Measurements from ENCODE around the gene MYL7. TPM values are rescaled to one million over a fixed set of nuclear protein-coding genes. Genes with fewer than 3 reads are reported as not detected.
A peak's percentile ranks its signal among the peaks of the same experiment; 100 is the strongest.

Gene MYL7
- total RNA-seq, 1 donor from 2014 or later = 1.6 TPM

DNA sequence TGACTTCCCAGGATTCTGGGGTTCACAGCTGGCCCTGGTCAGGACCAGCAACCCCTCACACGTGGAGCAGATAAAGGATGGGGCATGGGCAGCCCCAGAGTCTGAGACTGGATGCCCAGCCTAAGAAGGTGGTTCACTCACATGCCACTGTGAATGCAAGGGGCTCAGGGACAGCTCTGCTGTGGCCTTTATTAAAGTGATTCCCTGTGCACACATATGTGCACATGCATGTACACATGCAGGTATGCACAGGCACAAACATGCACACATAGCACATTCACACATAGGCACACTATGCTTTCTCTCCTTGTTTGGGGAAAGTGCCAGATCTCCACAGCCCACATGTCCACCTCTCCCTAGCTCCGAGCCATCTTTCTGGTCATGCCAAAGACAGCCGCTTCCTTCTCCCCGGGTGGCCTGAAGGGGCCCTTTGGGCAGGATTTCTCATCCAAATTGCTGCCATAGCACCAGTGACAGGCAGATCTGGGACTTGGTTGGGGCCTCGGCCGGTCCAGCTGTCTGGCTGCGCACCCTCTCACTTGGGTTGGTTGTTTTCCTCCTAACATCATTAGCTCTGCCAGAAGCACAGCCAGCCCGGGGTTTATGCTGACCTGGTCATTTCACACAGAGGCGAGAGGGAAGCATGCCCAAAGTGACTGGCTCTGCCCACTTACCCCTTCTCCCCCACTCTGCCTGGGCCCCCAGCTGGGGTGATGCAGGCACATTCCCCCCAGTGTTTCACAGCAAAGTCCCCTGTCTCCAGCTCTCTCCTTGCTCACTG lies 46.7 kb upstream of the MYL7 start:
- Mint-ChIP-seq H3K9me3 (no peaks in the 10 kb centered on the region), H3K4me1 (ENCODE audit: unreplicated experiment) (peaks cover 6% of the 10 kb centered on the region), H3K27me3 (peaks cover 5% of the 10 kb centered on the region), H3K27ac (peak overlapping the region; percentile 50), H3K4me3 (peak overlapping the region; percentile 45), H3K36me3 (no peaks in the 10 kb centered on the region)
- DNase-seq (ENCODE audit: extremely low spot score, unreplicated experiment) = no peak
- TF ChIP-seq, protein P1, sequence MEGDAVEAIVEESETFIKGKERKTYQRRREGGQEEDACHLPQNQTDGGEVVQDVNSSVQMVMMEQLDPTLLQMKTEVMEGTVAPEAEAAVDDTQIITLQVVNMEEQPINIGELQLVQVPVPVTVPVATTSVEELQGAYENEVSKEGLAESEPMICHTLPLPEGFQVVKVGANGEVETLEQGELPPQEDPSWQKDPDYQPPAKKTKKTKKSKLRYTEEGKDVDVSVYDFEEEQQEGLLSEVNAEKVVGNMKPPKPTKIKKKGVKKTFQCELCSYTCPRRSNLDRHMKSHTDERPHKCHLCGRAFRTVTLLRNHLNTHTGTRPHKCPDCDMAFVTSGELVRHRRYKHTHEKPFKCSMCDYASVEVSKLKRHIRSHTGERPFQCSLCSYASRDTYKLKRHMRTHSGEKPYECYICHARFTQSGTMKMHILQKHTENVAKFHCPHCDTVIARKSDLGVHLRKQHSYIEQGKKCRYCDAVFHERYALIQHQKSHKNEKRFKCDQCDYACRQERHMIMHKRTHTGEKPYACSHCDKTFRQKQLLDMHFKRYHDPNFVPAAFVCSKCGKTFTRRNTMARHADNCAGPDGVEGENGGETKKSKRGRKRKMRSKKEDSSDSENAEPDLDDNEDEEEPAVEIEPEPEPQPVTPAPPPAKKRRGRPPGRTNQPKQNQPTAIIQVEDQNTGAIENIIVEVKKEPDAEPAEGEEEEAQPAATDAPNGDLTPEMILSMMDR (conservative IDR thresholded peaks at IDR 0.05) = no peak

DNA sequence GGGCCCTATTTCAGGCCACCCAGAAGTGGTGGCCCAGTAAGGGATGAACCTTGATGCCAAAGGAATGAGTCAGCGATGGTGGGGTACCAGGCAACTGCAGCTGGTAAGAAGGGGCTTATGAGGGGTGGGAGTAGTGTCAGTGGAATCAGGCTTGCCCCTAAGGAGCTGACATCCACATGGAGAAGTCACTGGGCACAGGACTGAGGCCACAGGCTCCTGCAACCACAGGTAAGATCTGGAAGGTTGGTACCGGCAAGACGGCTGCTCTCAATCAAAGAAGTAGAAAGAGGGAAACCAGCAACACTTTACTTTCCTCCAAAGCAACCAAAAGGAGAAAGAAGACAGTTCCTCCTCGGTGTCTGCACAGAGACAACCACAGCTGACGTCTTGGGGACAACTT lies 45.6 kb upstream of the MYL7 start:
- no peak for DNase-seq (ENCODE audit: extremely low spot score, unreplicated experiment)
- Mint-ChIP-seq H3K27me3 (peaks cover 8% of the 10 kb centered on the region), H3K36me3 (no peaks in the 10 kb centered on the region), H3K9me3 (peaks cover 4% of the 10 kb centered on the region), H3K4me3 (no peak overlapping the region), H3K27ac (peak overlapping the region; percentile 35), H3K4me1 (ENCODE audit: unreplicated experiment) (peaks cover 6% of the 10 kb centered on the region)
- TF ChIP-seq, protein P1 (conservative IDR thresholded peaks at IDR 0.05) = no peak

DNA sequence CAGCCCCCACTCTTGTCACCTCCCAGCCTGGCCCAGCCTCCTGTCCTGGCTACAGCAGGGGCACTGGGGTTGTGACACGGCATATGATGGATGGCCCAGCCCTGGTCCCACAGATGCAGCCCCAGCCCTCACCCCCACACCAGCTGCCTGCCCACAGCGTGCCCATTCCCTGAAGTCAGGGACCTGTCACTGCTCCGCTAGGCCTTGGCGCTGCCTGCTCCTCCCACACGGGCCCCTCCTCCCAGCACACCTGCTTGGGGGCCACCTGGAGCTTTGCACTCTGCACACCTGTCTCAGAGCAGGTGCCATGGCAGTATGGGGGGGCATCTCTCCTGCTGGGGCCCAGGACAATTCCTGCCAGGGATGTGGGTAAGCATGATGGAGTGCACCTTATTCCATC lies 44.6 kb upstream of the MYL7 start:
- H3K27me3 Mint-ChIP-seq = peaks cover 3% of the 10 kb centered on the region
- no peak for DNase-seq (ENCODE audit: extremely low spot score, unreplicated experiment)
- peaks cover 4% of the 10 kb centered on the region for H3K9me3 Mint-ChIP-seq
- H3K4me3 Mint-ChIP-seq = no peak overlapping the region
- TF ChIP-seq, protein P1 (conservative IDR thresholded peaks at IDR 0.05) = no peak
- H3K36me3 Mint-ChIP-seq = no peaks in the 10 kb centered on the region
- H3K27ac Mint-ChIP-seq = no peak overlapping the region
- H3K4me1 Mint-ChIP-seq (ENCODE audit: unreplicated experiment) = peaks cover 6% of the 10 kb centered on the region

DNA sequence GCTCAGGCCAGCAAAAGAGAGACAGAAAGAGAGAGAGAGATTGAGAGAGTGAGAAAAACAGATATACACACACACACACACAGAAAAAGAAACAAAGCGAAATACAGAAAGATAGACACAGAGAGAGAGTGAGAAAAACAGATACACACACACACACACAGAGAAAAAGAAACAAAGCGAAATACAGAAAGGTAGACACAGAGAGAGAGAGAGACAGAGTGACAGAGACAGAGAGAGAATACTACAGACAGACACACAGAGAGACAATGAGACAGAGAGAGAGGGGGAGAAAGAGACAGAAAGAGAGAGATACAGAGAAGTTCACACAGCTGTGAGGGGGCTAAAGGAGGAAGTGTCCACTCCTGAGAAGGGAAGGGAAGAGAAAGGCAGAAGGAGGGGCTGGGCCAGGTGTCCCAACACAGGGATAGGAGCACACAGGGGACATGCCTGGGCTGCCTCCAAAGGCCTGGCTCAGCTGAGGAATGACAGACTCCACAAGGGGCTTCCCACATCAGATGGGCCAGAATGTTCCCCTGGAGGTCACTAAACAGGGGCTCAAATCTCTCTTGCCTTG lies 43.8 kb upstream of the MYL7 start:
- DNase-seq (ENCODE audit: extremely low spot score, unreplicated experiment) = no peak
- peak overlapping the region; percentile 68 for H3K27ac Mint-ChIP-seq
- H3K4me3 Mint-ChIP-seq = peak overlapping the region; percentile 4
- peaks cover 6% of the 10 kb centered on the region for H3K4me1 Mint-ChIP-seq (ENCODE audit: unreplicated experiment)
- peaks cover 4% of the 10 kb centered on the region for H3K9me3 Mint-ChIP-seq
- no peaks in the 10 kb centered on the region for H3K36me3 Mint-ChIP-seq
- H3K27me3 Mint-ChIP-seq = peaks cover 3% of the 10 kb centered on the region
- TF ChIP-seq, protein P1 (conservative IDR thresholded peaks at IDR 0.05) = no peak

DNA sequence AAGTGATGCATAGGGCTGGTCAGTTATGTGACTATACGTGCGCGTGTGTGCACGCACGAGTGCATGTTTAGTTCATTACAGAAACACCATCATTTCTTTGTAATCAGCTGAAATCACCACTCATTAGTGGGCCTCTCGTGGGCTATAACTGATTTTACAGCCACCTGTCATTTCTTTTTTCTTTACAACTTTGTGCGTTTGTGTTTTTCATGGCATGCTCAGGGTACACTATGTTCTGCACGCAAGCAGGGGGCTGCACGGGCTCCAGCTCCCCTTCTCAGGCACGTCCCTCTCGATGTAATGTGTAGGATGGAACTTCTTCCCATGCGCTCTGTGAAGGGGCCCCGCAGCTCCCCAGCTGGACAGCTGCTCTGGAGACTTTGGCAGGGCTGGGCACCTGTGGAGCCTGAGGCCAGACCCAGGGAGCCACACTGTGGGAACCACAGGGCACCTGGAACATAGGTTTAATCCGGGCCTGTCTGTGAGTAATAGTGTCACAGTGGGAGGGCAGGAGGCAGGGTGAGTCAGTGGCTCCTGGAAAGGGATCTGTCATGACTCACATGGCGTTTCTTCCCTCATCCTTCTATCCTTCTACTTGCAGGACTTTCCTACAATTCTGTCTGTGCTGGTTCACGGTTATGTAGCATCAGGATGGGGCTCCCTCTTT lies 43.2 kb upstream of the MYL7 start:
- H3K4me3 Mint-ChIP-seq = peak overlapping the region; percentile 4
- no peak for DNase-seq (ENCODE audit: extremely low spot score, unreplicated experiment)
- H3K27ac Mint-ChIP-seq = peak overlapping the region; percentile 68
- H3K4me1 Mint-ChIP-seq (ENCODE audit: unreplicated experiment) = peaks cover 6% of the 10 kb centered on the region
- TF ChIP-seq, protein P1 (conservative IDR thresholded peaks at IDR 0.05) = no peak
- peaks cover 4% of the 10 kb centered on the region for H3K9me3 Mint-ChIP-seq
- no peaks in the 10 kb centered on the region for H3K36me3 Mint-ChIP-seq
- H3K27me3 Mint-ChIP-seq = peaks cover 5% of the 10 kb centered on the region

All from type B pancreatic cell (in vitro differentiated cells).